ENCODE data around the gene PPP2R5A. TPM values are rescaled to one million over a fixed set of nuclear protein-coding genes. Genes with fewer than 3 reads are reported as not detected.
"Not testable (repeated sequence)": the region's sequence is repeated elsewhere in the genome, so short reads cannot be mapped to it uniquely, and the experiment has no call there.

Gene PPP2R5A
- total RNA-seq, 1 experiment from 2014 or later = 30.4 TPM

GRCh38 chr1:212297338-212297737 lies 12.1 kb downstream of the PPP2R5A start:
- DNase-seq (ENCODE audit: low read depth) = no peak

- DNase-seq (ENCODE audit: low read depth) = no peak
Measured at GRCh38 chr1:212301580-212301979, 16.4 kb downstream of the PPP2R5A start.

- no peak for DNase-seq (ENCODE audit: low read depth)
Measured at GRCh38 chr1:212302745-212303383, 17.7 kb downstream of the PPP2R5A start.

GRCh38 chr1:212305342-212305741 lies 20.1 kb downstream of the PPP2R5A start:
- DNase-seq (ENCODE audit: low read depth) = no peak

GRCh38 chr1:212305984-212306452 lies 20.8 kb downstream of the PPP2R5A start:
- DNase-seq (ENCODE audit: low read depth) = not testable (repeated sequence)

- no peak for DNase-seq (ENCODE audit: low read depth)
Measured at GRCh38 chr1:212309967-212310366, 24.8 kb downstream of the PPP2R5A start.

GRCh38 chr1:212310383-212310782 lies 25.2 kb downstream of the PPP2R5A start:
- no peak for DNase-seq (ENCODE audit: low read depth)

- DNase-seq (ENCODE audit: low read depth) = peak; percentile 24
Measured at GRCh38 chr1:212311836-212312497, 26.8 kb downstream of the PPP2R5A start.

GRCh38 chr1:212313616-212314015 lies 28.4 kb downstream of the PPP2R5A start:
- peak; percentile 78 for DNase-seq (ENCODE audit: low read depth)

GRCh38 chr1:212315184-212315583 lies 30.0 kb downstream of the PPP2R5A start:
- DNase-seq (ENCODE audit: low read depth) = no peak

- DNase-seq (ENCODE audit: low read depth) = peak; percentile 30
Measured at GRCh38 chr1:212315907-212316306, 30.7 kb downstream of the PPP2R5A start.

GRCh38 chr1:212317916-212318315 lies 32.7 kb downstream of the PPP2R5A start:
- no peak for DNase-seq (ENCODE audit: low read depth)

GRCh38 chr1:212321031-212321430 lies 35.8 kb downstream of the PPP2R5A start:
- DNase-seq (ENCODE audit: low read depth) = not testable (repeated sequence)

GRCh38 chr1:212323066-212323465 lies 37.9 kb downstream of the PPP2R5A start:
- no peak for DNase-seq (ENCODE audit: low read depth)

GRCh38 chr1:212326541-212326940 lies 41.3 kb downstream of the PPP2R5A start:
- no peak for DNase-seq (ENCODE audit: low read depth)

- peak; percentile 16 for DNase-seq (ENCODE audit: low read depth)
Measured at GRCh38 chr1:212328248-212328647, 43.0 kb downstream of the PPP2R5A start.

GRCh38 chr1:212329105-212329504 lies 43.9 kb downstream of the PPP2R5A start:
- no peak for DNase-seq (ENCODE audit: low read depth)

- no peak for DNase-seq (ENCODE audit: low read depth)
Measured at GRCh38 chr1:212341090-212341489, 55.9 kb downstream of the PPP2R5A start.

GRCh38 chr1:212344905-212345304 lies 59.7 kb downstream of the PPP2R5A start:
- no peak for DNase-seq (ENCODE audit: low read depth)

- DNase-seq (ENCODE audit: low read depth) = no peak
Measured at GRCh38 chr1:212346601-212347000, 61.4 kb downstream of the PPP2R5A start.

- no peak for DNase-seq (ENCODE audit: low read depth)
Measured at GRCh38 chr1:212351588-212352362, 66.6 kb downstream of the PPP2R5A start.

- DNase-seq (ENCODE audit: low read depth) = no peak
Measured at GRCh38 chr1:212353181-212353580, 68.0 kb downstream of the PPP2R5A start.

- DNase-seq (ENCODE audit: low read depth) = no peak
Measured at GRCh38 chr1:212354464-212354863, 69.3 kb downstream of the PPP2R5A start.

Measured in RPMI7951 (cell line).